Astrocyte (in vitro differentiated cells and primary cell): ENCODE measurements around the gene DIAPH3.

Experiments
- EZH2 ChIP-seq: IDR thresholded peaks from 2 replicates; pipeline ENCODE4 v1.6.1; 2012; ENCODE audit warnings: mild to moderate bottlenecking, low read length, inconsistent platforms; ENCODE audit not compliant: insufficient read depth
- TF ChIP-seq, protein P1 (sequence below): IDR thresholded peaks from 2 replicates; pipeline ENCODE4 v1.5.1; 2011; ENCODE audit warnings: low read depth, mild to moderate bottlenecking, inconsistent platforms, low read length, moderate library complexity; ENCODE audit not compliant: insufficient read depth

DNA sequence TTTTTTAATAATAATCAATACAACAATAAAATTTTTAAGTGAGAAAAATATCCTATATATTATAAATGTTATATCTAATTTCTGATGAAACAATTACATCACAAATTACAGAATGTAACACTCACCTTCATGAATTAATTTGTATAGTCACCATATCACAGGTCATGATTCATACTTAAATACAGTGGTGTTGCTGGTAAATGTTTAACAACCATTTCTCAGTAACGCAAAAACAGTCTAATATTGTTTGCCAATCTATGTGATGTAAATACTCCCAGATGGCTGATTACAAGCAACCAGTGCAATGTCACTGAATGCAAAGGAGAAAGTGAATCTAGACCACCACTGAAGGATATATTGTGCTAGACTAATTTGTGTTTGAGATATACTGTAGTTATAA, 97.5 kb downstream of the DIAPH3 start:
- TF ChIP-seq, protein P1, sequence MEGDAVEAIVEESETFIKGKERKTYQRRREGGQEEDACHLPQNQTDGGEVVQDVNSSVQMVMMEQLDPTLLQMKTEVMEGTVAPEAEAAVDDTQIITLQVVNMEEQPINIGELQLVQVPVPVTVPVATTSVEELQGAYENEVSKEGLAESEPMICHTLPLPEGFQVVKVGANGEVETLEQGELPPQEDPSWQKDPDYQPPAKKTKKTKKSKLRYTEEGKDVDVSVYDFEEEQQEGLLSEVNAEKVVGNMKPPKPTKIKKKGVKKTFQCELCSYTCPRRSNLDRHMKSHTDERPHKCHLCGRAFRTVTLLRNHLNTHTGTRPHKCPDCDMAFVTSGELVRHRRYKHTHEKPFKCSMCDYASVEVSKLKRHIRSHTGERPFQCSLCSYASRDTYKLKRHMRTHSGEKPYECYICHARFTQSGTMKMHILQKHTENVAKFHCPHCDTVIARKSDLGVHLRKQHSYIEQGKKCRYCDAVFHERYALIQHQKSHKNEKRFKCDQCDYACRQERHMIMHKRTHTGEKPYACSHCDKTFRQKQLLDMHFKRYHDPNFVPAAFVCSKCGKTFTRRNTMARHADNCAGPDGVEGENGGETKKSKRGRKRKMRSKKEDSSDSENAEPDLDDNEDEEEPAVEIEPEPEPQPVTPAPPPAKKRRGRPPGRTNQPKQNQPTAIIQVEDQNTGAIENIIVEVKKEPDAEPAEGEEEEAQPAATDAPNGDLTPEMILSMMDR: no peak
- TF ChIP-seq EZH2: no peak
